ENCODE data around the gene ZDHHC5. TPM values are rescaled to one million over a fixed set of nuclear protein-coding genes. Genes with fewer than 3 reads are reported as not detected.

The ZDHHC5 gene
- total and polyA plus RNA-seq, 2 of the 13 experiments (the other 11 are each of a cell fraction or from before 2014, with no cell fraction given), result 26.6 to 34.0 TPM

- TF ChIP-seq THAP9 (CRISPR knock-in tag; IDR thresholded peaks at IDR 0.05; ENCODE audit: borderline replicate concordance) (no peak), CSRNP2 (CRISPR knock-in tag; conservative IDR thresholded peaks at IDR 0.05; ENCODE audit: low read depth) (no peak), ZNF20 (CRISPR knock-in tag; IDR thresholded peaks at IDR 0.05) (0 out of 2 replicates have a peak, but pooled peaks have one; percentile 63), GTF3A (CRISPR knock-in tag; conservative IDR thresholded peaks at IDR 0.05) (0 out of 2 replicates have a peak, but pooled peaks have one; percentile 3), ZBTB20 (CRISPR knock-in tag; IDR thresholded peaks at IDR 0.05; ENCODE audit: borderline replicate concordance, low read depth) (no peak), PAXIP1 (CRISPR knock-in tag; conservative IDR thresholded peaks at IDR 0.05) (no peak), ZNF549 (CRISPR knock-in tag; IDR thresholded peaks at IDR 0.05) (no peak), IRF9 (CRISPR knock-in tag; IDR thresholded peaks at IDR 0.05; ENCODE audit: borderline replicate concordance) (peak; percentile 86; the same call in 1 of the 2 replicates), STAT5B (CRISPR knock-in tag; IDR thresholded peaks at IDR 0.05) (0 out of 2 replicates have a peak, but pooled peaks have one; percentile 5), KDM4B (CRISPR knock-in tag; IDR thresholded peaks at IDR 0.05) (no peak), MAX (IDR thresholded peaks at IDR 0.05) (no peak), HNF1B (CRISPR knock-in tag; IDR thresholded peaks at IDR 0.05) (peak; percentile 43; the same call in 1 of the 2 replicates), ZNF136 (CRISPR knock-in tag; IDR thresholded peaks at IDR 0.05; ENCODE audit: low read depth) (no peak), ATF4 (CRISPR knock-in tag; IDR thresholded peaks at IDR 0.05) (no peak), ZNF121 (CRISPR knock-in tag; IDR thresholded peaks at IDR 0.05) (no peak), ZNF776 (CRISPR knock-in tag; IDR thresholded peaks at IDR 0.05) (no peak)
Observed at GRCh38 chr11:57668434-57668782, 494 bp downstream of the ZDHHC5 start (continued).
